Activated naive CD4-positive, alpha-beta T cell treated with anti-CD3 and anti-CD28 coated beads, Interleukin-2, amount 50 U/mL, for 16 hours (primary cell): ENCODE results near the gene ANKRD18A.
"Not testable (repeated sequence)": the region's sequence is repeated elsewhere in the genome, so short reads cannot be mapped to it uniquely, and the experiment has no call there.

ENCODE experiments used
- DNase-seq: peaks from one replicate; pipeline ENCODE4 v3.0.0-alpha.2; 2020

Gene ANKRD18A

GRCh38 chr9:38622951-38623350 is 2.6 kb upstream of the ANKRD18A start:
- no peak for DNase-seq

DNA sequence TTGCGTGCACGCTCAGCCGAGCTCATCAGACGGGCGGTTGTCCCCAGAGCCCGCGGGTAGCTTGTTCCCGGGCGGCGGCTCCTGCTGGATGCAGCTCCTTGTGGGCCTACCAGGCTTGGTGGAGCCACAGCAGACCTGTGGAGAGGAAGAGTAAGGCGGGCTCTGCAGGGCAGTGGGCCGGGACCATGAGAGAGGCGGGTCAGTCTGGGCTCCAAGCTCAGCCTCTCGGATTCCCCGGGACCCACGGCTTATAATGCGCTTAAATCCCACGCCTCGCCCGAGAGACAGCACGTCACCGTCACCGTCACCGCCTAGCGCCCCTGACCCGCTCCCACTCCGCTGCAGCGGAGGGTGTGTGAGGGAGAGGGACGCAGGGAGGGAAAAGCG is 1.9 kb upstream of the ANKRD18A start:
- no peak for DNase-seq

GRCh38 chr9:38621434-38622287 is 1.3 kb upstream of the ANKRD18A start:
- DNase-seq: peak; percentile 56

- peak; percentile 39 for DNase-seq
These were observed 594 bp downstream of the ANKRD18A start for GRCh38 chr9:38619556-38620447.

DNA sequence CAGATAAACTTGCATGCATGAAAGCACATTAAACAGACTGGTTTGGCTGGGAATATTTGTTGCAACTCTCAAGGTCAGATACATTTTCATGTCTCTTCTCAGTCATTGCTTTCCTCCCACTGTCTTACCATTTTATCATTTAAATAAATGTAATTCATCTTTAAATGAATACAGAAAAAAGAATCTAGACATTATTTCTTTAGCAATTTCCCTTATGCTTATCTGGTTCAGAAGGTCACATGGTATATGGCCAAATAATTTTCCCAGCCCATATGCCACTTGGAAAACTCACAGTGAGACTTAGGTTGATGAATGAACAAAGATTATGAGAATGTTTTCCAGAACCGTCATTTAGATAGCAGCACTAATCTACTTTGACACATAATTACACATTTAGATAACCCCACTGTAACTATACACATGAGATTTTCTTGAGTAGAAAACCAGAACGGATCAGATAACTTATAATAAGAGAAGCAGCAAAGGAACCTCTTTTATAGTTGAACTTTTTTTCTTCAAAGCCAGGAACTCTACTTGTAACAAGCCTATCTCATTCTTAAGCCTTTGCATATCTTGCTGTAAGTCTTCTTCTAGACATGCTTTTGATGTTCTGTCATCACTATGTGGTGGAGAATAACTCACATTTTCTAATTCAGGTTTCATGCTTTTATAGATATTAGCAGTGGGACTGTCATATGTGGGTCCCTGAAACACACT is 22.2 kb downstream of the ANKRD18A start:
- not testable (repeated sequence) for DNase-seq

- DNase-seq: not testable (repeated sequence)
These were observed 25.3 kb downstream of the ANKRD18A start for GRCh38 chr9:38595117-38595516.

- not testable (repeated sequence) for DNase-seq
These were observed 28.9 kb downstream of the ANKRD18A start for GRCh38 chr9:38591346-38592063.

GRCh38 chr9:38583765-38584164 is 36.6 kb downstream of the ANKRD18A start:
- not testable (repeated sequence) for DNase-seq

GRCh38 chr9:38580112-38580511 is 40.3 kb downstream of the ANKRD18A start:
- not testable (repeated sequence) for DNase-seq

- not testable (repeated sequence) for DNase-seq
These were observed 44.2 kb downstream of the ANKRD18A start for GRCh38 chr9:38576181-38576580.

GRCh38 chr9:38566048-38566447 is 54.3 kb downstream of the ANKRD18A start:
- DNase-seq: not testable (repeated sequence)

DNA sequence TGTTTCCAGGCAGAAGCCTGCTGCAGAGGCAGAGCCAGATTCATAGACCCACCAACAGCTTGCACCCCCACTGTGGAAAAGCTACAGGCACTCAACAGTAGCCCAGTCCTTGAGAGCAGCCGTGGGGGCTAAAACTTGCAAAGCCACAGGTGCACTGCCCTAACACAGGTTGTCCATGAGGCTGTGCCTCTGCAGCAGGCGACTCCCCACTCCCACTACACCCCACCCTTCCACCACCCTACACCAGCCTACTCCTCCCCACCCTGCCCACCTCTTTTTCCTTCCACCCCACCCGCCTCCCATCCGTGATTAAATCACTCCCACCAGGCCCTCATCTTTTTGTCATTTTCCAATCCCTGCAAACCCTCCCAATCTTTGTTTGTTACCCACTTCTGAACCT is 55.2 kb downstream of the ANKRD18A start:
- not testable (repeated sequence) for DNase-seq

GRCh38 chr9:38563911-38564310 is 56.5 kb downstream of the ANKRD18A start:
- DNase-seq: not testable (repeated sequence)

DNA sequence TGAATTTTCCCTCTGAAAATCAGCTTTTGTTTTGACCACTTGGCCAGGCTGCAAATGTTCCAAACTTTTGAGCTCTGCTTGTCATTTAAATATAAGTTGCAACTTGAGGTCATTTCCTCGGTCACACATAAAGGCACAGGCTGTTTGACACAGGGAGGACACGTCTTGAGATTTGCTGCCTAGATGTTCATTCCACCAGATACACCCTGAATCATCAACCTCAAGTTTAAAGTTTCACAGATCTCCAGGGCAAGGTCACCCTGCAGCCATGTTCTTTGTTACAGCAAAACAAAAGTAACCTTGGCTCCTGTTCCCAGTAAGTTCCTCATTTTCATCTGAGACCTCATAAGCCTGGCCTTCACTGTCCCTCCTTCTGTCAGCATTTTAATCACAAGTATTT is 59.3 kb downstream of the ANKRD18A start:
- DNase-seq: not testable (repeated sequence)

DNA sequence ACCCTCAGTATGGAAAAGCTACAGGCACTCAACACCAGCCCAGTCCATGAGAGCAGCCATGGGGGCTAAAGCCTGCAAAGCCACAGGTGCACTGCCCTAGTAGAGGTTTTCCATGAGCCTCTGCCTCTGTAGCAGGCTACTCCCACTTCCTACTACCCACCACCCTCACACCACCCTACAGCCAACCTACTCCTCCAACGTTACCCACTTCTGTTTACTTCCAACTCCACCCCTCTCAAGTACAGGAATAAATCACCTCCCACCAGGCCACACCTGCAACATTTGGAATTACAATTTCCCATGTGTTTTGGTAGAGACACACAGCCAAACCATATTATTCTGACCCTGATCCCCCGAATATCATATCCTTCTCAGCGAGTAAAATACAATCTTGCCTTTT is 61.2 kb downstream of the ANKRD18A start:
- not testable (repeated sequence) for DNase-seq

DNA sequence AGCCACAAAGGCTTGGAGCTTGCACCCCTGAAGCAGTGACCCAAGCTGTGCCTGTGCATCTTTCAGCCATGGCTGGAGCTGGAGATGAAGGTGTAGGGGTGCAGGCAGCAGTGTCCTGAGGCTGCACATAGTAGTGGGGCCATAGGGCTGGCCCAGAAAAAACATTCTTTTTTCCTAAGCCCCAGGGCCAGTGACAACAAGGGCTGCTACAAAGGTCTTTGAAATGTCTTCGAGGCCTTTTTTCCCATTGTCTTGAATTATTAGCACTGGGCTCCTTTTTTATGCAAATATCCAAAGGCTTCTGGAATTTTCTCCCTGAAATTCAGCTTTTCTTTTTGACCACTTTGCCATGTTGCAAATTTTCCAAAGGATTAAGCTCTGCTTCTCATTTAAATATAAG is 62.6 kb downstream of the ANKRD18A start:
- DNase-seq: not testable (repeated sequence)

- not testable (repeated sequence) for DNase-seq
These were observed 65.4 kb downstream of the ANKRD18A start for GRCh38 chr9:38554966-38555365.

- not testable (repeated sequence) for DNase-seq
These were observed 67.4 kb downstream of the ANKRD18A start for GRCh38 chr9:38553019-38553418.

DNA sequence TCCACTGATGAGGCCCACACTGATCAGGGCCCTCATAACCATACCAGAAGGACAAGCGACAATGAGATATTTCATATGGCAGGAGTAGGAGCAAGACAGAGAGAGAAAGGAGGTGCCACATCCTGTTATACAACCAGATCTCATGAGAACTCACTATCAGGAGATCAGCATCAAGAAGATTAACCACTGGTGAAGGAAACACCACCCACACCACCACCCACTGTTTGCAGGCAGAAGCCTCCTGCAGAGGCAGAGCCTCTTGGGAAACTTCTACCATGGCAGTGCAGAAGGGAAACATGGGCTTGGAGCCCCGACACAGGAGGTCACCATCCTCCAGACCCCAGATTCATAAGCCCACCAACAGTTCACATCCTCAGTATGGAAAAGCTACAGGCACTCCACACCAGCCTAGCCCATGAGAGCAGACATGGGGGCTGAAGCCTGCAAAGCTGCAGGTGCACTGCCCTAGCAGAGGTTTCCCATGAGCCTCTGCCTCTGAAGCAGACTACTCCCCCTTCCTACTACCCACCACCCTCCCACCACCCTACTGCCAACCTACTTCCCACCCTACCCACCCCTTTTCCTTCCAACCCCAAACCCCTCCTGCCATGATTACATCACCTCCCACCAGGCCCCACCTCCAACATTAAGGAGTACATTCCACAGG is 73.8 kb downstream of the ANKRD18A start:
- not testable (repeated sequence) for DNase-seq

DNA sequence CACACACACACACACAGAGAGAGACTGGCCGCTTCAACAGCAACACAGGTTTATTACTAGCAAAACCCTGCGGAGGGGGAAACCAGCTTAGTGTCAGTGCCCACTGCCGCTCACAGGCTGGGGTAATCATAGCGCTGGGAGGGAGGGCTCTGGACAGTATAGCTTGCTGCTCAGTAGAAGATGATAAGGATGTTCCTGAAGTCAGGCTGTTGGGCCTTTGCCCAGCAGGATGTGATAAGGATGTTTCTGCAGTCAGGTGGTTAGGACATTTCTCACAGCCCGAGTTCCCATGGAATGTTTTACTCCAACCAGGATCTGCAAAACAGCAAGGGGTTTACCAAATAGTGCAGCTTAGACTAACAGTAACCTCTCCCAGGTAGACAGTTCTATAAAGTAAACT is 79.9 kb downstream of the ANKRD18A start:
- not testable (repeated sequence) for DNase-seq

- DNase-seq: no peak
These were observed 91.1 kb downstream of the ANKRD18A start for GRCh38 chr9:38529317-38529716.

GRCh38 chr9:38527503-38527902 is 92.9 kb downstream of the ANKRD18A start:
- DNase-seq: no peak
